ENCODE measurements around the gene CREM. TPM values are rescaled to one million over a fixed set of nuclear protein-coding genes. Genes with fewer than 3 reads are reported as not detected.

The CREM gene
- total and polyA plus RNA-seq, 8 donors: 17.6 to 43.5 (median 33.9) TPM

DNA sequence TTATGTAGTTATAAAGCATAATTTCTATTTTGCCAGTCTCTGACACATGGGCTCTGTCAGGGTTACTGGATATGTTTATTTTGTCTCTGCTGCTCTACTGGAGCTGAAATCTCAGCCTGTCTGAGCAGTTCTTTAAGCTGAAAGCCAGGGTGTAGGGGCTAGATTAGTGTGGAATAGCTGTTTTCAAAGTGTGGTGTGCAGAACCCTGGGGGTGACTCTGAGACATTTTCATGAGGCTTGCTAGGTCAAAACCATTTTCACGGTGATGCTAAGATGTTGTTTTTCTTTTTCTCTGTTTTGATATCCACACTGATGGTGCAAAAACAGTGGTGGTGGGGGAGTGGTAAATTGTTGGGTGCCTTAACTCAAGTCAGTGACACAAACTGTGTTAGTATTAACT is 45.5 kb downstream of the CREM start:
- Histone ChIP-seq H3K36me3 (no peaks in the 10 kb centered on the region), H3K27me3 (no peaks in the 10 kb centered on the region), H3K4me3 (no peak overlapping the region), H3K9me3 (peaks cover 0 to 2% of the 10 kb centered on the region in 2 donors), H3K4me1 (no peaks in the 10 kb centered on the region), H3K27ac (no peak overlapping the region)
- intact Hi-C loops (cut with DNase I): no loop called here
- no peak for ATAC-seq
- DNase-seq: no peak
- TF ChIP-seq, protein P1, sequence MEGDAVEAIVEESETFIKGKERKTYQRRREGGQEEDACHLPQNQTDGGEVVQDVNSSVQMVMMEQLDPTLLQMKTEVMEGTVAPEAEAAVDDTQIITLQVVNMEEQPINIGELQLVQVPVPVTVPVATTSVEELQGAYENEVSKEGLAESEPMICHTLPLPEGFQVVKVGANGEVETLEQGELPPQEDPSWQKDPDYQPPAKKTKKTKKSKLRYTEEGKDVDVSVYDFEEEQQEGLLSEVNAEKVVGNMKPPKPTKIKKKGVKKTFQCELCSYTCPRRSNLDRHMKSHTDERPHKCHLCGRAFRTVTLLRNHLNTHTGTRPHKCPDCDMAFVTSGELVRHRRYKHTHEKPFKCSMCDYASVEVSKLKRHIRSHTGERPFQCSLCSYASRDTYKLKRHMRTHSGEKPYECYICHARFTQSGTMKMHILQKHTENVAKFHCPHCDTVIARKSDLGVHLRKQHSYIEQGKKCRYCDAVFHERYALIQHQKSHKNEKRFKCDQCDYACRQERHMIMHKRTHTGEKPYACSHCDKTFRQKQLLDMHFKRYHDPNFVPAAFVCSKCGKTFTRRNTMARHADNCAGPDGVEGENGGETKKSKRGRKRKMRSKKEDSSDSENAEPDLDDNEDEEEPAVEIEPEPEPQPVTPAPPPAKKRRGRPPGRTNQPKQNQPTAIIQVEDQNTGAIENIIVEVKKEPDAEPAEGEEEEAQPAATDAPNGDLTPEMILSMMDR (IDR thresholded peaks at IDR 0.05): no peak

DNA sequence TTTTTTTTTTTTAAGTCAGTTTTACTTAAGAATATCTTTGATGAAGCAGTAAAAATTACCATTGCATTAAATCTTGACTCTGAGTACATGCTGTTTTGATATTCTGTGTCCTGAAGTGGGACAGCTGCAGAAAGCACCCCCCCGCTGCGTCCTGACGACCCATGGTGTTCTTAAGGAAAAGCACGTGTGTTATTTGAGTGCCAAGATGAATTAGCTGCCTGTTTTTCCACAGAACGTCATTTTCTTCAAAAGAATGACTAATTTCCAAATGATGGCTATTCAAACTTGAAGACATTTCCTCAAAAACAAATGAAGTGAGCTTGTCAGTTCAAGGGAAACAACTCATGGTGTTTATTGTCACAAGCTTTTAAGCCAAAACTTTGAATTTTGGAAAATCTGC is 45.9 kb downstream of the CREM start:
- Histone ChIP-seq H3K27ac (no peak overlapping the region), H3K36me3 (no peaks in the 10 kb centered on the region), H3K9me3 (peaks cover 0 to 2% of the 10 kb centered on the region in 2 donors), H3K27me3 (no peaks in the 10 kb centered on the region), H3K4me3 (no peak overlapping the region), H3K4me1 (no peaks in the 10 kb centered on the region)
- intact Hi-C loops (cut with DNase I): no loop called here
- TF ChIP-seq, protein P1 (IDR thresholded peaks at IDR 0.05): no peak
- ATAC-seq: no peak
- peak in 2 of 4 donors; percentile 78 to 81 for DNase-seq

DNA sequence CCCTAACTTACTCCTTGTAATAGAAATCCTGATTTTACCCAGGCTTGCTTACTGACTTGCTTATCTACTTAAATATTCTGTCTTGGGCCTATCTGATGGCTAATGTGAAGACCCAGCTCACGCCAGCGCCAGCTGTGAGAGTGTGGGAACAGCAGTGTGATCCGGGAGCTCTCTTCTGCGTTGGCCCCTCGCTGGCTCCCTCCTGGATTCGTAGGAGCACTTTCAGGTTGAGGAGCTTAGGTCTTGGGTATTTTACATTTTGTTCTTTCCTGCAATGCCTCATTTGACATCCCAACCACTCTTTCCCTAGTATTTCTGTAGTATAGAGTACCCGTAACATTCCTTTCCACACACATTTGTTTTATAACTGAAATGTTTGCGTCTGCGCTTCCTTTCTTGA is 51.7 kb downstream of the CREM start:
- ATAC-seq: no peak
- Histone ChIP-seq H3K36me3 (no peaks in the 10 kb centered on the region), H3K4me3 (no peak overlapping the region), H3K9me3 (no peaks in the 10 kb centered on the region), H3K27ac (no peak overlapping the region), H3K4me1 (no peaks in the 10 kb centered on the region), H3K27me3 (no peaks in the 10 kb centered on the region)
- intact Hi-C loops (cut with DNase I): no loop called here
- DNase-seq: peak in 1 of 4 donors; percentile 46
- TF ChIP-seq, protein P1 (IDR thresholded peaks at IDR 0.05): no peak

DNA sequence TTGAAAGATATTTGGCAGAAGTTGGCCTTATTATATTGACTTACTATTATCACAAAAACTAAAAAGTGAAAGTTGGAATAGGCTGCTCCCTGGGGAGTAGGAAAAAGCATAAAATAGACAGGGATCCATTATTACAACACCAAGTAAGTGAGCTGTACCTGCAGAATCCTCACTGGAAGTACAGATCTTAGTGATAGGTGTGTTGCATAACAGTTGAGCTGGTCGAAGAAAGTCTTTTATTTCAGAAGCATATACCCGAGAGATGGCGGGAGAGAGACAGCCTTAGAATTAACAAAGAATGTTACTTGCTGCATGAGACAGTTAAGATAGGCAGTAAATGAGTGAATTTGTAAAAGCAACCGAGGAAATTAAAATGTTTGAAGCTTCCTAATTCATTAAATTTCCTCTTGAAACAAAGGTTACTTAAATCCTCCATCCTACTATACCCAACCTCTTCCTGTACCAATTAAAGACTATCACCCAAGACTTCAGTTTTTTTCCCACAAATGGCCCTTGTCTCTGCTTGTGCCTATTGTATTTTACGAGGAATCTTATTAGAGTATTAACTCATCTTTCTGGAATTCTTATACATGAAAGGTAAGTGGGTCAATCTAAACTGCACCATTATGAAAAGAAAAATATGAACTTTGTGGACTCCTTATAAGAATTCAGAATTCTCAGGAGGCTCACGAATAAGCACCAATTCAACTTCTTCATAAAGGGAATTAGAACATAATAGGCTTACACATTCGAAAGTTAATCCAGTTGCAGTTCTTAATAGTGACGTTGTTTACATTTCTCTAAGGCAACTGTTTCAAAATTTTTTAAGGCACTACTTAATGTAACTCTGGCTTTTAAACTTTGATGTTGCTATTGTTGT is 56.2 kb downstream of the CREM start:
- DNase-seq (no peak), ATAC-seq (no peak)

DNA sequence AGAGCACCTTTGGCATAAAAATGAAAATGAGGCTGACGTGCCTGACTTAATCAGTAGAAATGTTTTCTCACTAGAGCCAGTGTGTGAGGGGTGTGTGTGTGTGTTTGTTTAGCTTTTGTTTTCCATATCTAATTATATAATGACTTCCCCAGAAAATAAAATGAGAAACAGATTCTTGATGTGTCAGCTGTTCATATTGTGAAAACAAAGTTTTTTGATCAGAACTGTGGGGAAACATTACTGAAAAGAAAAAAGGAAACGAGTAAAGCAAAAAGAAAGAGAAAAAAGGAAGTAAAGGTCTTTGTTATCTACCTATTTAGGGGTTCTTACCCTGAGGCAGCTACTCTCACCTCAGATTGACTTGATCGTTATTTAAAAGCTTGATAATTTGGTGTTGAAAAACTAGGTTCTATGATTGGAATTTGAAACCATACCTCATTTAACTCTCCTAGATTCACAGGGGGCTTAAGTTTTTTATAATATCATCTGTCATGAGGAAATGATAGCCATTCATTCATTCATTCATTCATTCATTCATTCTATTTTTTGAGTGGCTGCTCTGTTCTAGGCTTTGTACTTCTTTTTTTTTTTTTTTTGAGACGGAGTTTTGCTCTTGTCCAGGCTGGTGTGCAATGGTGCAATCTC is 58.0 kb downstream of the CREM start:
- no peak overlapping the region for H3K4me3 ChIP-seq
- intact Hi-C loops (cut with DNase I): no loop called here
- DNase-seq: no peak
- no peaks in the 10 kb centered on the region for H3K36me3 ChIP-seq
- TF ChIP-seq, protein P1 (IDR thresholded peaks at IDR 0.05): no peak
- H3K27me3 ChIP-seq: no peaks in the 10 kb centered on the region
- ATAC-seq: no peak
- H3K4me1 ChIP-seq: no peaks in the 10 kb centered on the region
- H3K27ac ChIP-seq: no peak overlapping the region
- H3K9me3 ChIP-seq: no peaks in the 10 kb centered on the region

More for the DNA sequence above, 56.2 kb downstream of the CREM start:
- H3K27ac ChIP-seq: no peak overlapping the region
- no peaks in the 10 kb centered on the region for H3K9me3 ChIP-seq
- no peaks in the 10 kb centered on the region for H3K4me1 ChIP-seq
- H3K4me3 ChIP-seq: no peak overlapping the region
- H3K27me3 ChIP-seq: no peaks in the 10 kb centered on the region
- TF ChIP-seq, protein P1 (IDR thresholded peaks at IDR 0.05): no peak
- no peaks in the 10 kb centered on the region for H3K36me3 ChIP-seq
- intact Hi-C loops (cut with DNase I): no loop called here

Data from left lung (tissue), 10 donors.